ENCODE data around the gene COX7A2. TPM values are rescaled to one million over a fixed set of nuclear protein-coding genes. Genes with fewer than 3 reads are reported as not detected.

COX7A2 gene
- total and polyA plus RNA-seq, 10 donors: 158 to 535 (median 223) TPM

GRCh38 chr6:75205776-75206575 lies 37.6 kb downstream of the COX7A2 start, which contains the start of gene COL12A1:
Gene COL12A1 (minus strand): TSS chr6:75206053. CDS start chr6:75202792, 3,261 bp downstream.
- no peaks in the 10 kb centered on the region for H3K9me3 ChIP-seq
- H3K27me3 ChIP-seq (replicated peaks in 1 of 7): peaks cover 10 to 99% (median 73%) of the 10 kb centered on the region in 7 donors
- H3K36me3 ChIP-seq: no peaks in the 10 kb centered on the region
- H3K4me1 ChIP-seq: peaks cover 29 to 78% (median 62%) of the 10 kb centered on the region in 6 donors
- intact Hi-C loops (cut with DNase I; ENCODE audit: low total_unique reads): loop anchor here (5.0 to 10.0 kb wide), 2 partner anchors 1114 to 1351 kb away; no protein-coding TSS in a partner anchor
- WGBS, 5 donors: 1 to 8% (median 2%) methylated on average over 47 to 64 of the region's 64 CpGs
- peak within 1 kb of the TSS in 7 of 8 donors; percentile 4 to 64 (median 60) for H3K27ac ChIP-seq
- peak within 1 kb of the TSS; percentile 20 to 67 (median 42) for H3K4me3 ChIP-seq
- TF ChIP-seq CTCF (IDR thresholded peaks at IDR 0.05 in 8 of 11, conservative IDR thresholded peaks at IDR 0.05 in 3 of 11): no peak
- peak in 2 of 3 donors; percentile 54 to 64 for TF ChIP-seq POLR2AphosphoS5 (IDR thresholded peaks at IDR 0.05)
- no peak for TF ChIP-seq POLR2A (IDR thresholded peaks at IDR 0.05)
- DNase-seq: peak; percentile 81

- intact Hi-C loops (cut with DNase I; ENCODE audit: low total_unique reads): loop anchor here (5.0 to 10.0 kb wide), 2 partner anchors 1113 to 1350 kb away; no protein-coding TSS in a partner anchor
- peaks cover 29 to 78% (median 62%) of the 10 kb centered on the region in 6 donors for H3K4me1 ChIP-seq
- peak overlapping the region; percentile 20 to 67 (median 42) for H3K4me3 ChIP-seq
- H3K27me3 ChIP-seq (replicated peaks in 1 of 7): peaks cover 10 to 99% (median 79%) of the 10 kb centered on the region in 7 donors
- WGBS, 5 donors: 1 to 5% (median 3%) methylated on average over 44 to 47 of the region's 47 CpGs
- no peaks in the 10 kb centered on the region for H3K9me3 ChIP-seq
- no peak for TF ChIP-seq CTCF (IDR thresholded peaks at IDR 0.05 in 8 of 11, conservative IDR thresholded peaks at IDR 0.05 in 3 of 11)
- TF ChIP-seq POLR2AphosphoS5 (IDR thresholded peaks at IDR 0.05): no peak
- no peak for TF ChIP-seq POLR2A (IDR thresholded peaks at IDR 0.05)
- peak overlapping the region in 6 of 8 donors; percentile 24 to 64 (median 60) for H3K27ac ChIP-seq
- no peaks in the 10 kb centered on the region for H3K36me3 ChIP-seq
- peak; percentile 72 for DNase-seq
Observed at GRCh38 chr6:75204959-75205775, 38.4 kb downstream of the COX7A2 start.

GRCh38 chr6:75204217-75204958 lies 39.2 kb downstream of the COX7A2 start:
- intact Hi-C loops (cut with DNase I; ENCODE audit: low total_unique reads): loop anchor here (10.0 kb wide), 1 partner anchor 1350 kb away; no protein-coding TSS in a partner anchor
- Histone ChIP-seq H3K27ac (peak overlapping the region in 6 of 8 donors; percentile 24 to 64 (median 60)), H3K27me3 (replicated peaks in 1 of 7) (peaks cover 10 to 96% (median 80%) of the 10 kb centered on the region in 7 donors), H3K9me3 (no peaks in the 10 kb centered on the region), H3K36me3 (no peaks in the 10 kb centered on the region), H3K4me1 (peaks cover 29 to 78% (median 62%) of the 10 kb centered on the region in 6 donors), H3K4me3 (peak overlapping the region; percentile 4 to 67 (median 42))
- DNase-seq: peak; percentile 65
- no peak for TF ChIP-seq POLR2AphosphoS5 (IDR thresholded peaks at IDR 0.05)
- TF ChIP-seq POLR2A (IDR thresholded peaks at IDR 0.05): no peak
- TF ChIP-seq CTCF (IDR thresholded peaks at IDR 0.05 in 8 of 11, conservative IDR thresholded peaks at IDR 0.05 in 3 of 11): peak in 8 of 11 experiments; percentile 34 to 61 (median 45)
- whole genome bisulfite sequencing, 5 donors: 2 to 8% (median 5%) methylated on average over 35 of the region's 35 CpGs

Data from spleen (tissue), 11 donors.